GM12892 (cell line): ENCODE results near the gene DNM3.

ENCODE experiments used
- DNase-seq: peaks from one replicate; pipeline ENCODE4 v3.0.0; 2011; ENCODE audit not compliant: insufficient read length
- FAIRE-seq: peaks from 2 replicates; lab custom pipeline; 2011; peaks lifted over from hg19 to GRCh38; lab: Jason Lieb, UNC
- POLR2A ChIP-seq: IDR thresholded peaks from 2 replicates; pipeline ENCODE4 v1.6.1; 2011; ENCODE audit warnings: low read depth, low read length, control low read depth
- POLR2AphosphoS5 ChIP-seq: IDR thresholded peaks from 2 replicates; pipeline ENCODE4 v1.6.1; 2011; ENCODE audit warnings: low read depth, low read length, control low read depth
- TAF1 ChIP-seq: IDR thresholded peaks from 2 replicates; pipeline ENCODE4 v1.6.1; 2011; ENCODE audit warnings: low read depth, mild to moderate bottlenecking, control low read depth, low read length, borderline replicate concordance

DNM3 gene

GRCh38 chr1:171879556-171879955, 38.3 kb downstream of the DNM3 start:
- TF ChIP-seq POLR2A (no peak), TAF1 (no peak), POLR2AphosphoS5 (no peak)

GRCh38 chr1:171881442-171881841, 40.1 kb downstream of the DNM3 start:
- FAIRE-seq (no peak), DNase-seq (no peak)
- TF ChIP-seq POLR2A: no peak

More at GRCh38 chr1:171879556-171879955, 38.3 kb downstream of the DNM3 start:
- FAIRE-seq: no peak
- no peak for DNase-seq

DNA sequence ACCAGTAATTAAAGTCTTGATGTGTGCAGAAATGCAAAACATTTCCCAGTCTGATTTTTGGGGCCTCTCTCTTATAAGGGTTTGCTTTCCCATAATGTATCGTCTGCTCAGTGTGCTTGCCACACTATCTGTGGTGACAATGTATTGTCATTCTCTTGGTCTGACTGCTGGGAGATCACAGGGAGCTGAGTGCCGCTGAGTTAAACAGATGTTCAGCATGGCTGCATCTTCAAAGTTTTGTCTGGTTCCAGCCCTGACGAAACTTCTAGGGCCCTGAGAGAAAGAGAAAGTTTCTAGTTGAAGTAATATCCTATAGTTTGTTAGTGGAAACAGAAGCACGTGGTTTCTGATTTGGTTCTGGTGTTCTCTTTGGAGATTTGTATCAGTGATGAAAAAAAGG, 42.6 kb downstream of the DNM3 start:
- DNase-seq: no peak
- FAIRE-seq: no peak
- TF ChIP-seq POLR2A (no peak), POLR2AphosphoS5 (no peak)

DNA sequence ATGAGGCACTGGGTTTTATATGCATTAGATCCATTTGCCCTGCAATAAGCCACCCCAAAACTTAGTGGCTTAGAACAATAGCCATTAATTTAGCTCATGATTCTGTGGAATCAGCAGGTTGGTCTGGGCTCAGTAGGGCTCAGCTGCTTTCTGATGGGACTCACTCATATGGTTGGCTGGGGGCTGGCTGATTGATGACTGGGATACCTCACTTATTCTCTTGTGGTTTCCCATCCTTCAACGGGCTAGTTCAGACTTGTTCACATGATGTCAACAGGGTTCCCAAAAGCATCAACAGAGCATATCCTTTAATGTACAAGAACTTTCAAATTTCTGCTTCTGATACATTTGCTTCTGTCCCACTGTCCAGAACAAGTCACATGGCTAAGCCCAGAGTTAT, 43.2 kb downstream of the DNM3 start:
- no peak for DNase-seq
- no peak for TF ChIP-seq TAF1
- no peak for TF ChIP-seq POLR2A
- TF ChIP-seq POLR2AphosphoS5: no peak
- FAIRE-seq: no peak

DNA sequence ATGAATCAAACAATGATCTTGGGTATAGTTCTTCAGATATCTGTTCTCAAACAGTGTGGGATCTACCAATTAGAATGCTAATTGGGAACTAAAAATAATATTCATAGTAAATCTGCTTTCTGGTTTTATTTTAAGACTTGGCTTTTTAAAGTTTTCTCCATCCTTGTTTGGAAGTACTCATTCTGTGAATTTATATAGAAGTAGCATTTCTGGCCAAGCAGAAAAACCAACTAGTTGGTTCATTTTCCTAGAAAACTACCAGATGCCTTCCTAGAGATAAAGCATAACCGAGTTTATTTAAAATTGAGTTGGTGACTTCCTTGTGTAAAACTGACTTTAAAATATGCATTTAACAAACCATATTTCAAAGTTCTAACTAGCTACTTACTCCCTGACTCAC, 48.8 kb downstream of the DNM3 start:
- DNase-seq (no peak), FAIRE-seq (no peak)
- TF ChIP-seq POLR2A: no peak
- no peak for TF ChIP-seq TAF1
- no peak for TF ChIP-seq POLR2AphosphoS5

GRCh38 chr1:171896936-171897703, 55.8 kb downstream of the DNM3 start:
- FAIRE-seq (no peak), DNase-seq (no peak)
- no peak for TF ChIP-seq POLR2AphosphoS5
- TF ChIP-seq POLR2A: no peak
- TF ChIP-seq TAF1: no peak

DNA sequence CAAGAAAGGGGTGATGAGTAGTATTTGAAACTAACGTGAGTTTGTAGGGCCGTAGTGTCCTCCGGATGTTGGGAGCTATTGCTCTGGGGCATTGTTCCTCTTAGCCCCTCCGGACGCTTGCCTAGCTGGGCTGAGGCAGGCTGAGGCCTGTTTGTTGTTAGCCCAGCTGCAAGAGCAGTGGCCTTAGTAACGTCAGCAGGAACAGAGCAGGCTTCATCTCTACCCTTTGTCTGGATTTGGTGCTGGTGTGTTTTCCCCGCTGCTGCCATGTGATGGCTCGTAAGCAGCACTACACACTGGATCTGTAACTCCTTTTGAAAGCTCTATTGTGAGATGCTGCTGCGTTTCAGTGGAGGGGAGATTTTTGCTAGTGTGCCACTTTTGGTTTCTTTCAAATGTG, 57.6 kb downstream of the DNM3 start:
- FAIRE-seq: no peak
- no peak for DNase-seq
- TF ChIP-seq POLR2A (no peak), POLR2AphosphoS5 (no peak), TAF1 (no peak)

DNA sequence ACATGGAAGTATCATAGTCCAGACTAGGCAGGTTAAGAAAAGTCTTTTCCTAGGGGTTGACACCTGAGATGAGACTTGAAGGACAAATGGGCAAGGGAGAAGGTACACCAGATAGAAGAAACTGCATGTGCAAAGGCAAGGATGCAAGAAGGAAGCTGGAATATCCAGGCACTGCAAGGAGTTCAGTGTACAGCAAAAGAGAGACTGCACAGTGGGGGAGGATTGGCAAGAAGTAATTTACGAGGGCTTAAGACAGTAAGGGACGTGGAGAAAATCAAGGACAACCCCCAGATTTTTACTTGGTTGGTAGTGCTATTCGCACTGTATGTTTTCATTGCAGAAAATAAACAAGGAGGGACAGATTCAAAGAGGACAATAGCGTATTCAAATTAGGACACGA, 58.5 kb downstream of the DNM3 start:
- no peak for TF ChIP-seq POLR2A
- no peak for TF ChIP-seq POLR2AphosphoS5
- no peak for TF ChIP-seq TAF1
- FAIRE-seq: no peak
- DNase-seq: no peak

DNA sequence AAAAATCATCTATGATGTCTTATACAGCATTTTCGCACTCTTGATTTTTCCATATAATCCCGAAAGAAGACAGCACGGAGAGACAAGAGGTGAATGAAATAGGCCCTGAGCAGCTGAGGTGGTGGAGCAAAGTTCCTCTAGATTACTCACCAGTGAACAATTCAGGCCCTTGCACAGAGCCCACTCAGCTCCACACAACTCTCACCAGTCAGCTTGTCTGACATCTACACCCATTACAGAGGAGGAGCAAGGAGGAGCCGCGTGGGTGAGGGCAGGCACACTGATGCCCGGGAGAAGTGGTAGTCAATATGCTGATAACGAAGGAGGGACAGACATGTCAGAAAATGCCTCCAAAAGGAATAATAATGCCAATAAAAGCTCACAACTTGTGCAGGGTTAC, 59.9 kb downstream of the DNM3 start:
- FAIRE-seq (no peak), DNase-seq (no peak)
- TF ChIP-seq TAF1: no peak
- TF ChIP-seq POLR2AphosphoS5: no peak
- TF ChIP-seq POLR2A: no peak

GRCh38 chr1:171902527-171902926, 61.2 kb downstream of the DNM3 start:
- TF ChIP-seq POLR2AphosphoS5 (no peak), POLR2A (no peak), TAF1 (no peak)
- FAIRE-seq (no peak), DNase-seq (no peak)

DNA sequence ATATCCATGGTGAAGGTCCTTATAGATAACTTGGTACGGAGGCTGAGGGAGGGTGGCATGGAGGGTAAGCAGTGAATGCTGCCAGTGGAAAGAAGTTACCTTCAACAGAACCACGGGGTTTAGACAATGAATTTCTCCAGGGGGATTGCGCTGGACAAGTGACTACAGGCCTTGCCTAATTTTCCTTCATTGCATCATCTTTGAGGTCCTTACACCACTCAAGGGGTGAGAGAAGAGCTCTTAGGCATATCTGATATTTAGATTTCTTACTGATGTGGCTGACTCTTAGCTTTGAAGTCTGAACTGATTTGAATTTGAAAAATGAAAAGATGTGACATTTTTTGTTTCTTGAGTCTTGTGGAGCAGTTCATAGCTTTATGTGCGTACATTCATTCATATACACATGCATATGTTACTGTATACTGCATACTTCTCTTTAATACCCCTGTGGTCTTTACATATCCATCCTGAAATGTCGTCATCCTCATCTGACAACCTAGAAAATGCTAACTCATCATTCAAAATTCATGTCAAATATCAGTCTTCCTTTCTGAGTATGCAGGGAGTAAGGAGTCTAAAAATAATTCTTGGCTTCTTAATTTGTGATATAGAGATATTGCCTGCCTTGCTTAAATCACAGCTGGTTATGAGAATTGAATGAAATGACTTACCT, 63.6 kb downstream of the DNM3 start:
- TF ChIP-seq POLR2A: no peak
- no peak for TF ChIP-seq POLR2AphosphoS5
- TF ChIP-seq TAF1: no peak
- DNase-seq (no peak), FAIRE-seq (no peak)

- DNase-seq (no peak), FAIRE-seq (no peak)
- TF ChIP-seq POLR2AphosphoS5 (no peak), TAF1 (no peak), POLR2A (no peak)
These were observed 68.4 kb downstream of the DNM3 start for GRCh38 chr1:171909711-171910110.

DNA sequence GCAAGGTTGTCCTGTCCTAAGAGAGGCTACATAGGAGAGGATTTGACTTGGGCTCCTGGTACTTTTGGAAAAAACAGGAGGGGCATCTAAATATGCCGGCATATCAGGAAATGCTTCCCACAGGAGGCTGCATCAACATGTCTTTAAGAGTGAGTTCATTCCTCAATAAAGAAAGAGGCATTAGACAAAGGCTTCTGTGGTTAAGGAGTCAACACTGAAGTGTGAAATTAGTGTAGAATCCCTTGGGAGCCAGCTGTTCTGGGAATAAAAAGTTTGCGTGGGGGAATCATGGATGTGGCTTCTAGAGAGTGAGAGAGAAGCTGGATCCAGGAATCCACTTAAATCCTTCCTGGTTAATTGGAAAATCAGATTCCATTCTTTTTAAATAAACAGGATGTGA, 69.5 kb downstream of the DNM3 start:
- DNase-seq (no peak), FAIRE-seq (no peak)
- TF ChIP-seq POLR2A: no peak
- TF ChIP-seq TAF1: no peak
- no peak for TF ChIP-seq POLR2AphosphoS5
